NCI-H2227 (cell line): Measurements from ENCODE around the gene PRKG1.
"Not testable (repeated sequence)": the region's sequence is repeated elsewhere in the genome, so short reads cannot be mapped to it uniquely, and the experiment has no call there.

ENCODE experiments used
- DNase-seq: peaks from one replicate; lab custom pipeline; 2025; ENCODE audit not compliant: unreplicated experiment; lab: John Stamatoyannopoulos, UW

Gene PRKG1

DNA sequence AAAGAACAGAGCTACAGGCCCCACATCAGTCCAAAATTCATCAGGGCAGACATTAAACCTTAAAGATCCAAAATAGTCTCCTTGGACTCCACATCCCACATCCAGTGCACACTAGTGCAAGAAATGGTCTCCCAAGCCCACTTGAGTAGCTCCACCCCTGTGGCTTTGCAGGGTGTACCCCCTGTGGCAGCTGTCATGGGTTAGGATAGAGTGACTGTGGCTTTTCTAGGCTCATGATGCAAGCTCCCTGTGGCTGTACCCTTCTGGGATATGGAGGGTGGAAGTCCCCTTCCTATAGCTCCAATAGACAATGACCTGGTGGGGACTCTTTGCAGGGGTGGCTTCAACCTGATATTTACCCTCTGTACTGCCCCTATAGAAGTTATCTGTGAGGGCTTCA, 1111.0 kb downstream of the PRKG1 start:
- DNase-seq: no peak

GRCh38 chr10:52187521-52188258, 1113.4 kb downstream of the PRKG1 start:
- DNase-seq: no peak

DNA sequence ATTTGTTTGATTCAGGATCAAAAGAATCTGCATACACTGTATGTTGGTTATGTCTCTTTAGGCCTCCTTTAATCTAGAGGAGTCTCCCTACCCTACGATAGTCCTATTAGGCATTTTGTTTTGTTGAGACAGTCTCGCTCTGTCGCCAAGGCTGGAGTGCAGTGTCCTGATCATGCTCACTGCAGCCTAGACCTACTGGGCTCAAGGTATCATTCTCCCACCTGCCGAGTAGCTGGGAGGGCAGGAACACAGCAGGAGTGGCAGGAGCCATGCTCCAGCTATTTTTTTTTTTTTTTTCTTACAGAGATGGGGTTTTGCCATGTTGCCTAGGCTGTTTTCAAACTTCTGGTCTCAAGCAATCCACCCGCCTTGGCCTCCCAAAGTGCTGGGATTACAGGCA, 1116.8 kb downstream of the PRKG1 start:
- DNase-seq: no peak

GRCh38 chr10:52194191-52194590, 1119.9 kb downstream of the PRKG1 start:
- no peak for DNase-seq

GRCh38 chr10:52194716-52195115, 1120.4 kb downstream of the PRKG1 start:
- DNase-seq: no peak

DNA sequence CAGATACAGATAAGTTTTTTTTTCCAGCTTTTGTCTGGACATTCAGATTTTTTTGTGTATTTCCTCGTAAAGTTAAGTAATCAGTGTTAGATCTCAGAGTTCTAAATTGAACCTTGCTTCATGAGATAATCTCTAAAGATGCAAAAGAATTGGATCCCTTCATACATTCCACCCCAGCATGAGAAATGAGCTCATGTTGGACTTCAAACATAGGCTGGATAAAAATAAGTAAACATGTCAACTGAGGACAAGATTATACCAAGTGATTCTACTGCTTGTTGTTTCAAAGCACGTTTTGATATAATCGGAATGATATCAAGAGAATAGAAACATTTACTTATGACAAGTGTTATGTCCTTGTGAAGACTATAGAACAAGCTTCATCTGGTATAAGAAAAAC, 1122.8 kb downstream of the PRKG1 start:
- no peak for DNase-seq

DNA sequence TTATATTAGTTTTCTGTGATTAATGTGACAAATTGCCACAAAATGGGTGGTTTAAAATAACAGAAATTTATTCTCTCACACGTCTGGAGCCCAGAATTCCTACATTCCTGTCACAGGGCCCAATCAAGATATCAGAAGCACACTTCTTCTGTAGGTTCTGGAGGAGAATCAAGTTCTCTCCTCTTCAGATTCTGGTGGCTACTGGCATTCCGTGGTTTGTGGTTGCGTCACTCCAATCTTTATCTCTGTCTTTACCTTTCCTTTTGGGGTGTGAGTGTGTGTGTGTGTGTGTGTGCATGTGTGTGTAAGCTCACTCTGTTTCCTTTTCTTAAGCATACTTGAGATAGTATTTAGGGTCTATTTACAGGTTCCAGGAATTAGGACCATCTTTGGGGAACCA, 1124.3 kb downstream of the PRKG1 start:
- no peak for DNase-seq

GRCh38 chr10:52204906-52205305, 1130.6 kb downstream of the PRKG1 start:
- not testable (repeated sequence) for DNase-seq

- no peak for DNase-seq
These were observed 1134.1 kb downstream of the PRKG1 start for GRCh38 chr10:52208365-52208764.

GRCh38 chr10:52210161-52210560, 1135.9 kb downstream of the PRKG1 start:
- no peak for DNase-seq

GRCh38 chr10:52212062-52212461, 1137.8 kb downstream of the PRKG1 start:
- no peak for DNase-seq

- DNase-seq: no peak
These were observed 1138.5 kb downstream of the PRKG1 start for GRCh38 chr10:52212802-52213201.

GRCh38 chr10:52213321-52213752, 1139.0 kb downstream of the PRKG1 start:
- DNase-seq: no peak

DNA sequence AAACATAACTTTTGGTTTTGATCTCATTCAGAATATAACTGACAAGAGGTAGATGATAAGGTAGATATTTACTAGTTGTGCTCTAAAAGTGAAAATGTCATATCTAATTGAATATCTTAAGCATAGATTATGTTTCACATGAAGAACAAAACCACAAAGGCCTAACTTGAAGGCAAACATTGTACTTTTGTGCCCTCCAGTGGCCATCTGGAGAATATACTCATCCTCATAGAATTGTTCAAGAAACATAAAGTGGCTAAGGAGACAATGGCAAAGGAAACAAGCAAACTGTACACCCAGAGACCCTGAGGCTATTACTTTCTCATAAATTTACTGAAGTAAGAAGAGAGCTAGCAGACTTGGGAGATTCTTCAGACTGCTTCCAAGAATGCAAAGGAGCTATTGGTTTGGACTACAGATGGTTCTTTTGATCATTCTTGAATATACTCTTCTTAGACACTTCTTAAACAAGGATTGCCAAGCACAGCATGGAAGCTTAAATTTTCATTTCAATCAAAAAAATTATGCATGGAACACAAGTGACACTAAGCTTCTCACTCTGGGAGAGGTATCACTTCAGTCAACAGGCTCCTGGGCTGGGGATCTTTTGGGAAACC, 1141.6 kb downstream of the PRKG1 start:
- peak; percentile 65 for DNase-seq

DNA sequence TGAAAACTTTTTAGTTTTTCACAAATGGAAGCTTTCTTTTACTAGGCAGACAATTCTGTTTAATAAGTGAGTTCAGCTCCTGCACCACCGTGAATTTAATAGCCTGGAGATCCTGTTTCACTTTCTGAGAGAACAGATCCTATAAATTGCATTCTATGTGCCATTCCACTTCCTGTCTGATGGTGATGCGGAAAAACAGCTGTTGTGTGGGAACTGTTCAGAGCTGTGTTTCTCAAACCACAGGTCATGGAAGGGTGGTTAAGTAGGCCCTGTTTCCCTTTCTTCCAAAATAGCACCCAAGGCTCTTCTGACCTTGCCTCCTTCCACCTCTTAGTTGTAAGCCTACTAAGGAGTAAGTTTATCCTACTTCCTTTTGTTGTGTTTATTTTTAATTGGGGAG, 1142.6 kb downstream of the PRKG1 start:
- DNase-seq: no peak

- no peak for DNase-seq
These were observed 1143.2 kb downstream of the PRKG1 start for GRCh38 chr10:52217531-52217930.

- DNase-seq: no peak
These were observed 1146.7 kb downstream of the PRKG1 start for GRCh38 chr10:52220947-52221346.

GRCh38 chr10:52221923-52222322, 1147.6 kb downstream of the PRKG1 start:
- DNase-seq: no peak

DNA sequence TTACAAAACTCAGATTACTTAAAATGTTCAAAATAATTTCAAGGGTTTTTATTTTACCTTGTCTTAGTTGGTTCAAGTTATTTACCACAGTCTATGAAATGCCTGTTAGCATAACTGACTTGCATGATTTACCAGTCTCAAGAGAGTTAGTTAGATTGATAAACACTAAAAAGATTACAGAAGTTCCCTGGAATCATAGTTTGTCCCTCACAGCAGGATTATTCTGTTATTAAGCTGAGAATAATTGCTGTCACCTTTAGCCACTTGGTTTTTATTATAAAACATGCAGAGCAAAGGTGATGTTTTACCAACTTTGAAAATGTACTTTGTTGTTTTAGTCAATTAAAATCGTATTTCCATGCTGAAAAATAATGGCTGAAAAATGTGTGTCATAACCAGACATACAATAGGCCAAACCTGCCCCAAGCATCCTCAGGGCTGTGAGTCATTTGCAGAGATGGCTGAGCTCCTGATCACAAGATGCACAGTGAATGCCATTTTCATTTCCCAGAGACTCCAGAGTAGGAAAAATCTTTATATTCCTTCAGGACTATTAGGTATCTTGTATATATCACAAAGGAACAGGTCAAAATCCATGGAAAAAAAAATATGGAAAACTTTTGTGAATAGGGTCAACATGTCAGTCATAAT, 1152.0 kb downstream of the PRKG1 start:
- DNase-seq: no peak

DNA sequence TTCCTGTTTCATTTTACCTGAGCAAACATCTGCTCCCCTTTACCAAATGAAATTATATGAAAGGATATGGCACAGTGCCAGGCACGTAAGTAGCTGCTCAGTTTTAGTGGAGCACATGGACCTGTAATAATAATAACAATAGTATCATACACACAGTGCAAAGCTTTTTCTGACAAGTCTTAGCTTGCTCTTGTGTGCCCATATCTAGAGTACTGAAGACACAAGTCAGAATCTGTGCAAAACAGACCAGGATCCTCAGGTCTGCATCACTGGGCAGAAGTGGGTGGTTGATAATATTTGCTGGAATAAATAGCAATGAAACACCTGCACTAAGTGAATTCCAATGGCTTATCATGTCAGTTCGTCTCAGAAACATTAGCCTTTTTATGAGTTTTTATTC, 1154.3 kb downstream of the PRKG1 start:
- DNase-seq: no peak

- no peak for DNase-seq
These were observed 1155.1 kb downstream of the PRKG1 start for GRCh38 chr10:52229291-52229931.
